ENCODE data around the gene LRMDA.

LRMDA gene

GRCh38 chr10:75773813-75774782 is 342.7 kb downstream of the LRMDA start:
- no peak for TF ChIP-seq YY1 (IDR thresholded peaks at IDR 0.05; ENCODE audit: low read depth)
- no peak for TF ChIP-seq ZBTB7A (IDR thresholded peaks at IDR 0.05; ENCODE audit: low read depth)
- no peak for TF ChIP-seq REST (IDR thresholded peaks at IDR 0.05; ENCODE audit: low read depth)
- TF ChIP-seq TEAD4 (IDR thresholded peaks at IDR 0.05): no peak
- no peak for TF ChIP-seq CEBPB (IDR thresholded peaks at IDR 0.05)
- no peak for TF ChIP-seq NFIC (IDR thresholded peaks at IDR 0.05)
- TF ChIP-seq TAF1 (IDR thresholded peaks at IDR 0.05; ENCODE audit: low read depth): no peak
- TF ChIP-seq, protein P1, sequence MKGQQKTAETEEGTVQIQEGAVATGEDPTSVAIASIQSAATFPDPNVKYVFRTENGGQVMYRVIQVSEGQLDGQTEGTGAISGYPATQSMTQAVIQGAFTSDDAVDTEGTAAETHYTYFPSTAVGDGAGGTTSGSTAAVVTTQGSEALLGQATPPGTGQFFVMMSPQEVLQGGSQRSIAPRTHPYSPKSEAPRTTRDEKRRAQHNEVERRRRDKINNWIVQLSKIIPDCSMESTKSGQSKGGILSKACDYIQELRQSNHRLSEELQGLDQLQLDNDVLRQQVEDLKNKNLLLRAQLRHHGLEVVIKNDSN (IDR thresholded peaks at IDR 0.05): no peak
- no peak for TF ChIP-seq EP300 (IDR thresholded peaks at IDR 0.05; ENCODE audit: borderline replicate concordance)
- TF ChIP-seq CREB1 (IDR thresholded peaks at IDR 0.05; ENCODE audit: low read depth): no peak
- TF ChIP-seq FOXM1 (IDR thresholded peaks at IDR 0.05; ENCODE audit: borderline replicate concordance, low read depth): no peak
- no peak for TF ChIP-seq RAD21 (IDR thresholded peaks at IDR 0.05; ENCODE audit: low read depth)
- no peak for TF ChIP-seq TCF12 (IDR thresholded peaks at IDR 0.05; ENCODE audit: low read depth)
- TF ChIP-seq MAX (IDR thresholded peaks at IDR 0.05): no peak

- no peak for TF ChIP-seq REST (IDR thresholded peaks at IDR 0.05; ENCODE audit: low read depth)
- no peak for TF ChIP-seq EGR1 (IDR thresholded peaks at IDR 0.05)
- no peak for TF ChIP-seq CREB1 (IDR thresholded peaks at IDR 0.05; ENCODE audit: low read depth)
- no peak for TF ChIP-seq RAD21 (IDR thresholded peaks at IDR 0.05; ENCODE audit: low read depth)
- no peak for TF ChIP-seq NFIC (IDR thresholded peaks at IDR 0.05)
- TF ChIP-seq, protein P1 (IDR thresholded peaks at IDR 0.05): no peak
These were observed 343.5 kb downstream of the LRMDA start for GRCh38 chr10:75774783-75775490.

GRCh38 chr10:75776738-75777504 is 345.5 kb downstream of the LRMDA start:
- TF ChIP-seq CEBPB (IDR thresholded peaks at IDR 0.05) (no peak), TCF12 (IDR thresholded peaks at IDR 0.05; ENCODE audit: low read depth) (no peak), TEAD4 (IDR thresholded peaks at IDR 0.05) (no peak), RAD21 (IDR thresholded peaks at IDR 0.05; ENCODE audit: low read depth) (no peak), YY1 (IDR thresholded peaks at IDR 0.05; ENCODE audit: low read depth) (no peak), TAF1 (IDR thresholded peaks at IDR 0.05; ENCODE audit: low read depth) (no peak), CREB1 (IDR thresholded peaks at IDR 0.05; ENCODE audit: low read depth) (no peak), ZBTB7A (IDR thresholded peaks at IDR 0.05; ENCODE audit: low read depth) (no peak), REST (IDR thresholded peaks at IDR 0.05; ENCODE audit: low read depth) (no peak)
- TF ChIP-seq, protein P1 (IDR thresholded peaks at IDR 0.05): no peak

Data from Ishikawa (cell line).